Pancreas (tissue), 10 donors: ENCODE data around the gene KIF13A. TPM values are rescaled to one million over a fixed set of nuclear protein-coding genes. Genes with fewer than 3 reads are reported as not detected.
"Not testable (repeated sequence)": the region's sequence is repeated elsewhere in the genome, so short reads cannot be mapped to it uniquely, and the experiment has no call there.

Experiments used
- ATAC-seq, 4 donors: fragments of 200-7000 bp; cut with Tn5 transposase; one replicate each; pipeline versions ENCODE4 v1.8.0 to v1.9.1; 2020; ENCODE audit warnings: mild to moderate bottlenecking in 4 of 4, moderate library complexity in 4 of 4
- DNase-seq, 6 donors: peaks; one replicate each; pipeline ENCODE4 v3.0.0-alpha.2; 2020
- FAIRE-seq: peaks from 2 replicates; lab custom pipeline; 2012; peaks lifted over from hg19 to GRCh38; lab: Jason Lieb, UNC
- H3K27ac ChIP-seq, 4 donors: fragments of 200-600 bp; sonication (generic); 1 replicate in 3 of 4; 2 replicates in 1 of 4; pipeline versions ENCODE4 v1.5.0 to v1.8.0; 2020
- H3K27me3 ChIP-seq, 4 donors: fragments of 200-600 bp; one replicate each; pipeline ENCODE4 v1.8.0; 2021
- H3K36me3 ChIP-seq, 3 donors: fragments of 200-600 bp; sonication (generic) in 1 of 3; one replicate each; pipeline versions ENCODE4 v1.5.0 to v1.8.0; 2020 to 2021
- H3K4me1 ChIP-seq, 3 donors: fragments of 200-600 bp; one replicate each; pipeline ENCODE4 v1.8.0; 2021
- H3K4me3 ChIP-seq, 4 donors: fragments of 200-600 bp; sonication (generic) in 2 of 4; one replicate each; pipeline versions ENCODE4 v1.5.0 to v1.8.0; 2020 to 2021
- H3K9me3 ChIP-seq, 4 donors: fragments of 200-600 bp; one replicate each; pipeline ENCODE4 v1.8.0; 2021
- CTCF ChIP-seq, 4 donors: fragments of 200-600 bp; sonication (generic) in 3 of 4; IDR thresholded peaks; one replicate each; pipeline versions ENCODE4 v1.5.0 to v1.8.0; 2021; ENCODE audit warnings: antibody characterized with exemption in 4 of 4
- WGBS, 2 donors: extraction: QIAGEN DNeasy Blood & Tissue Kit; methylation state at CpG; one replicate each; pipeline ENCODE4 v1.1.7; 2013; 5-methylcytosine and 5-hydroxymethylcytosine counted together
- intact Hi-C, 3 donors: fragments of 100-400 bp; cut with DNase I; formaldehyde crosslinking; loops; one replicate each; pipeline versions ENCODE4 v1.11.1 to v1.14.2; 2022
- polyA plus RNA-seq, 2 donors: library from polyadenylated mRNA; stranded (reverse); fragments of 200-250 nt; gene quantifications; one replicate each; pipeline ENCODE4 v1.2.3, GENCODE V29; 2013
- total RNA-seq, 6 donors: library from RNA; stranded (reverse); fragmentation: NEBNext Ultra II Directional in 4 of 6; extraction: Animal tissue kit (Norgen Biotek cat#: 25700) in 4 of 6; gene quantifications; one replicate each; pipeline versions ENCODE4 v1.2.1 to v1.2.4, GENCODE V29; 2021 to 2023
- donor health status: healthy with polysubstance abuse.
- donor health status: DM: no; HTN: no; CAD: no; lungs with moderate emphysema.
- donor health status: DM: no; HTN: no; CAD: no.
- donor health status: control.
- donor health status: control.
- donor health status: Bipolar disorder and iron deficiency.
- donor health status: DM: yes; HTN: yes; CAD: no.
- donor health status: DM: no; HTN: no; CAD: no.
- donor health status: DM: no; HTN: no; CAD: no.
- donor health status: DM: yes; HTN: yes; CAD: no.

Gene KIF13A
- total and polyA plus RNA-seq, 8 donors: 7.3 to 18.1 (median 12.5) TPM

- Histone ChIP-seq H3K4me3 (no peak overlapping the region), H3K36me3 (no peaks in the 10 kb centered on the region), H3K4me1 (no peaks in the 10 kb centered on the region), H3K27ac (no peak overlapping the region), H3K9me3 (no peaks in the 10 kb centered on the region), H3K27me3 (no peaks in the 10 kb centered on the region)
- no peak for FAIRE-seq
- DNase-seq: no peak
- ATAC-seq: no peak
- intact Hi-C loops: no loop called here
- 95 to 98% methylated on average over 2 of the region's 2 CpGs for WGBS, 2 donors
- TF ChIP-seq CTCF (IDR thresholded peaks at IDR 0.05): no peak
Observed at GRCh38 chr6:17914651-17915050, 72.8 kb downstream of the KIF13A start.

- Histone ChIP-seq H3K27me3 (no peaks in the 10 kb centered on the region), H3K27ac (no peak overlapping the region), H3K9me3 (no peaks in the 10 kb centered on the region), H3K36me3 (no peaks in the 10 kb centered on the region), H3K4me3 (no peak overlapping the region), H3K4me1 (no peaks in the 10 kb centered on the region)
- no peak for DNase-seq
- TF ChIP-seq CTCF (IDR thresholded peaks at IDR 0.05): no peak
- intact Hi-C loops: no loop called here
- no peak for ATAC-seq
- no peak for FAIRE-seq
Observed at GRCh38 chr6:17912521-17912920, 74.9 kb downstream of the KIF13A start.

GRCh38 chr6:17911656-17912055 is 75.8 kb downstream of the KIF13A start:
- H3K36me3 ChIP-seq, H3K27me3 ChIP-seq, H3K4me3 ChIP-seq, H3K4me1 ChIP-seq, H3K27ac ChIP-seq, ATAC-seq, H3K9me3 ChIP-seq, intact Hi-C loops, FAIRE-seq, DNase-seq: not testable (repeated sequence)
- WGBS, 2 donors: 88% methylated on average over 11 of the region's 11 CpGs

GRCh38 chr6:17910189-17910588 is 77.2 kb downstream of the KIF13A start:
- Histone ChIP-seq H3K4me1 (peaks cover 0 to 5% (median 0%) of the 10 kb centered on the region in 3 donors), H3K4me3 (no peak overlapping the region), H3K36me3 (no peaks in the 10 kb centered on the region), H3K9me3 (no peaks in the 10 kb centered on the region), H3K27me3 (no peaks in the 10 kb centered on the region), H3K27ac (no peak overlapping the region)
- 47 to 50% methylated on average over 2 of the region's 2 CpGs for WGBS, 2 donors
- intact Hi-C loops: no loop called here
- ATAC-seq (no peak), FAIRE-seq (no peak), DNase-seq (no peak)
- no peak for TF ChIP-seq CTCF (IDR thresholded peaks at IDR 0.05)

- intact Hi-C loops: no loop called here
- WGBS, 2 donors: 95 to 97% methylated on average over 4 of the region's 4 CpGs
- no peak for TF ChIP-seq CTCF (IDR thresholded peaks at IDR 0.05)
- no peak overlapping the region for H3K4me3 ChIP-seq
- H3K27ac ChIP-seq: no peak overlapping the region
- ATAC-seq (no peak), DNase-seq (no peak), FAIRE-seq (no peak)
- H3K27me3 ChIP-seq: no peaks in the 10 kb centered on the region
- peaks cover 0 to 5% (median 0%) of the 10 kb centered on the region in 3 donors for H3K4me1 ChIP-seq
- no peaks in the 10 kb centered on the region for H3K9me3 ChIP-seq
- no peaks in the 10 kb centered on the region for H3K36me3 ChIP-seq
Observed at GRCh38 chr6:17908831-17909230, 78.6 kb downstream of the KIF13A start.
